UCSD-AML1 (cell line): Measurements from ENCODE around the gene ITGAE.
A peak's percentile ranks its signal among the peaks of the same experiment; 100 is the strongest.

Experiments
- DNase-seq: peaks from one replicate; lab custom pipeline; 2025; ENCODE audit not compliant: unreplicated experiment; lab: John Stamatoyannopoulos, UW

Gene ITGAE

GRCh38 chr17:3762922-3763776 lies 37.8 kb downstream of the ITGAE start:
- DNase-seq = no peak

DNA sequence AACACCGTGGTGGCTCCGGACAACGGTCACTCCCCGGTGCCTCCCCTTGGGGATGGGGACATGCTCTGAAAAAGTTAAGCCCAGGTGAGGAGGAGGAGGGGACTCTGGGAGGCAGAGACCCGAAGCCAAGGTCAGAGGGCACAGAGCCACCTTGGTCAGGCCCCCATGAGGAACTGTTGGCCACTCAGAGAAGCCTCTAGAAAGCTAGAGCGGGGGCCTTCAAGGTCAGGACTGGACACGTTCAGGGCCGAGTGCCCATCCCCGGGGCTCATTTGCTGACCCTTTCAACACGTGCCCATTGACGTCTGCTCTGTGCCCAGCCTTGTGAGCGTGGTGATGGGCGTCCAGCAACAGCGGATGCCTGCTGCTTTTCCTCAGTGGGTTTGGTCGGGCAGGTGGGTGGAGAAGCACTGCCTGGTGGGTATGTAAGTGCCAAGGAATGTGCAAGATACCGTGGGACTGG lies 39.0 kb downstream of the ITGAE start:
- no peak for DNase-seq

- DNase-seq = no peak
Measured at GRCh38 chr17:3761036-3761917, 39.7 kb downstream of the ITGAE start.

DNA sequence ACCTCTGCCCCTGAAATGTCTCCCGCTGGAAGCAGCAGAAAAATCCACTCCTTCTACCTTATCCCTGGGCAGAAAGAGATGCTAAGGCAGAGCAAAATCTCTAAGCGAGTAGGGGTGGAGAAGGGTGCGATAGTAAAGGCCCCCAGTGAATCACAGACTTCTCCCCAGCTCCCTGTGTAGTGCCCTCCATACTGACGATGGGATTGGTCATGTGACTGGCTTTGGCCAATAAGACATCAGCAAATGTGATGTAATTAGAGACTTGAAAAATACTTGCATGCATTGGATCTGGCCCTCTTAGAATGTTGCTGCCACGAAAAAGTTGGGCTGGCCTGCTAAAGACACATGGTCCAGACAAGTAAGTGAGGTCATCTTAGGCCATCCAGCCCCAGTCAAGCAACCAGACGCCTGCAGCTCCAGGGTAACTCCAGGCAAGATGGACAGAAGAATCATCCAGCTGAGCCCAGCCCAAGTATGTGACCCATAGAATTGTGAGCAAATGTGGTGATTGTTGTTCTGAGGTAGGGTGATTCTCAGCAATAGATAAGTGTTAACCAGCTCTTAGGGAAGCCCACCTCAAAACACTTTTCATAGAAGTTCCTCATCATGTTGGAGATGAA lies 41.3 kb downstream of the ITGAE start:
- no peak for DNase-seq

DNA sequence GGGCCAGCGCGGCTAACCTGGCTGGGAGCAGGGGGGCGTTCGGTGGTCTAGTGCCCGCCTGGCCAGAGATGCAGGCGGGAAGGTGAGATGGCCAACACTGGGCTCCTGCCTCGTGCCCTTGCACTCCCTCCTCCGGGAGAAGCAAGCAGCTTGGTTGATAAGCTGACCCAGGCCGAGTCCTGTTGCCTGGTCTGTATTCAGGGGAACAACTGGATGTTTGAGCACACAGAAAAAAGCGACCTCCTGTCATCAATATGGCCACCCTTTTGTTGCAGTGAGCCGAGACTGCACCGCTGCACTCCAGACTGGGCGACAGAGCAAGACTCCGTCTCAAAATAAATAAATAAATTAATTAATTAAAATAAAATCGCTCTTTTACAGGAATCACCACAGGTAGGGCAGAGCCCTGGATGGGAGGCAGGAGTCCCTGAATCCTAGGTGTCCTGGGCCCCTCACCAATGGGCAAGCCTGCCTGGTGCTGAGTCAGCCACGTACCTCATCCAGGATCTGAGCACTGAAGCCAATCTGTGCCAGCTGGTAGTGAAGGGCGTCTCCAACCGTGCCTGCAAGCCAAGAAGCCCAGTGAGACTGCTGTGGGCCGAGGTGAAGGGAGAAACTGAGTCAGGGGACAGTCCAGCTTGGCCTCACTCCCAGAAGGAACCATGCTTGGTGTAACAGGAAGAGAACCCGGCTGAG lies 45.5 kb downstream of the ITGAE start:
- DNase-seq = no peak

DNA sequence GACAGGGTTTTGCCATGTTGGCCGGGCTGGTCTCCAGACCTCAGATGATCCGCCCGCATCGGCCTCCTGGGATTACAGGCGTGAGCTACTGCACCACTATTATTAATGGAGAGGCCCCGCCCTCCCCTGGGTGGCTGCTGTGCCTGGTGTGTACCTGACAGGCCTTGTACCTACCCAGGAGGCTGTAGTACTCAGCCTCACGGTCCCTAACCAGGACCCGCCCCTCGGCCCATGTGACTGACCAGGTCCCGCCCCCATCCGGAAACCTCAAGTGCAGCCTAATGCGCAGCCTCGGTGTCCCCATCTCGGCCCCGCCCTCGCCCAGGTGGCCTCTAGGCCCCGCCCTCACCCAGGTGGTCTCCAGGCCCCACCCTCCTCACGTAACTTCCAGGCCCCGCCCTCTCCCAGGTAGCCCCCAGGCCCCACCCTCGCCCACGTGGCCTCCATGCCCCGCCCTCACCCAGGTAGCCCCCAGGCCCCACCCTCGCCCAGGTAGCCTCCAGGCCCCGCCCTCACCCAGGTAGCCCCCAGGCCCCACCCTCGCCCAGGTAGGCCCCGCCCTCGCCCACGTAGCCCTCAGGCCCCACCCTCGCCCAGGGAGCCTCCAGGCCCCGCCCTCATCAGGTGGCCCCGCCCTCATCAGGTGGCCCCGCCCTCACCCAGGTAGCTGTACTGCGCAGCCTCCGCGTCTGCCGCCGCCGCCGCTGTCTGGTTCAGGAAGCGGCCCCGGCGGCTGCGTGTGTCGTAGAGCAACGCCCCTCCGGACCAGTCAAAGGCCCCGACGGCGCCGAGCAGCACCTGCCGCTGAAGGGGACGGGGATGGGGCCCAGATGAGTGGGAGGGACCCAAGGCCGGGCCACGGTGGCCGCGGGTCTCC lies 46.3 kb downstream of the ITGAE start:
- no peak for DNase-seq

DNA sequence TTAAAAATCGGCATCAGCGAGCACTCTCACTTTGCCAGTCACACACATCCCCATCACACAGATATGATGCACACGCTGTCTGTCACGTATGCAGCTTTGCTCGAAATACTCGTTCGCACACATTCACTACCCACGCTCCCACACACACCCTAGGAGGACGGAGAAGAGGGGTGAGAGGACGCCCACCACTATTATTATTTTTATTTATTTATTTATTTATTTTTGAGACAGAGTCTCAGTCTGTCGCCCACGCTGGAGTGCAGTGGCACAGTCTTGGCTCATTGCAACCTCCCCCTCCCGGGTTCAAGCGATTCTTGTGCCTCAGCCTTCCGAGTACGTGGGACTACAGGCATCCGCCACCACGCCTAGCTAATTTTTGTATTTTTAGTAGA lies 46.9 kb downstream of the ITGAE start:
- no peak for DNase-seq

- no peak for DNase-seq
Measured at GRCh38 chr17:3753624-3754023, 47.4 kb downstream of the ITGAE start.

- no peak for DNase-seq
Measured at GRCh38 chr17:3751836-3752235, 49.2 kb downstream of the ITGAE start.

DNA sequence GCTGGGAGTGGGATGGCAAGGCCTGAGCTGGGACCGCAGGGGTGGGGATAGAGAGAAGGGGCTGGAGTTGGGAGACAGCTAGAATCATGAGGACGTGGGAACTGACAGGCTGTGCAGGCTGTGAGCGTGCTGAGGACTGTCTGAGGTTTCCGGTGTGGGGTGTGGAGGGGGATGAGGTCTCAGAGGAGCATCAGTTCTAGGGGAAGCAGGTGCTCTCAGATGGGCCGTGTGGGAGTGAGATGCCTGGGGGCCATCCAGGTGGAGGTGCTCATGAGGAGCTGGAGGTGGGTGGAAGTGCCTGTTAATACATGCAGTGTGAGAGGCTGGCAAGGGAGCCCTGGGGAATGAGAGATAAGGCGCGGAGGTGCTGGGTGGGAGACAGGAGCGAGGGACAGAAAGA lies 50.1 kb downstream of the ITGAE start:
- no peak for DNase-seq

- no peak for DNase-seq
Measured at GRCh38 chr17:3750296-3750695, 50.7 kb downstream of the ITGAE start.

DNA sequence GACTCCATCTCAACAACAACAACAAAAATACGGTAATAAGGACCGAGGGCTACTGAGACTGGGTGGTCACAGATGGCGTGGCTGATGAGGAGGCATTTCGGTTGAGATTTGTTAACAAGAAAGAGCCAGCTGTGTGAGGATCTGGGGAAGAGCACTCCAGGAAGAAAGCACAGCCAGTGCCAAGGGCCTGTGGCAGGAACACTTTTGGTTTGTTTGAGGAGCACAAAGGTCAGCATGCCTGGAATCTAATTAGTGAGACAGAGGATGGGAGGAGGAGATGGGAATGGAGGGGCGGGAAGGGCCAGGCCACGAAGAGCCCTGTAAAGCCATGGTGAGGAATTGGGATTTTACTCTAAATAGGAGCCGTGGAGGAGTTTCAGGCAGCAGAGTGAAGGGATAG lies 52.4 kb downstream of the ITGAE start:
- DNase-seq = no peak

GRCh38 chr17:3747805-3748204 lies 53.2 kb downstream of the ITGAE start:
- DNase-seq = no peak

GRCh38 chr17:3745071-3745470 lies 55.9 kb downstream of the ITGAE start:
- DNase-seq = no peak

DNA sequence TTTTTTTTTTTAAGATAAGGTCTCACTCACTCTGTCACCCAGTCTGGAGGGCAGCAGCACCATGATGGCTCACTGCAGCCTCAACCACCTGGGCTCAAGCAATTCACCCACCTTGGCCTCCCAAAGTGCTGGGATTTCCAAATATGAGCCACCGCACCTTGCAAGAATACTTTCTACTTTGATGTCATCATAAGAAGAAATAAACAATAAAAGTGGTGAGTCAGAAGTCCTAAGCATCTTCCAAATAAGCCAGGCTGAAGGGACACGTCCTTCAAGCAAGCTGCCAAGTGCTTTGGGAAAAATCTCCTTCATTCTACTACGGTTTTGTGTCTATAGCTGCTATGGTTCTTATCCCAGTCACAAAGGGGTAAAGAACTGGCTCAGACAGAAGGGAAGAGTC lies 57.0 kb downstream of the ITGAE start:
- DNase-seq = no peak

DNA sequence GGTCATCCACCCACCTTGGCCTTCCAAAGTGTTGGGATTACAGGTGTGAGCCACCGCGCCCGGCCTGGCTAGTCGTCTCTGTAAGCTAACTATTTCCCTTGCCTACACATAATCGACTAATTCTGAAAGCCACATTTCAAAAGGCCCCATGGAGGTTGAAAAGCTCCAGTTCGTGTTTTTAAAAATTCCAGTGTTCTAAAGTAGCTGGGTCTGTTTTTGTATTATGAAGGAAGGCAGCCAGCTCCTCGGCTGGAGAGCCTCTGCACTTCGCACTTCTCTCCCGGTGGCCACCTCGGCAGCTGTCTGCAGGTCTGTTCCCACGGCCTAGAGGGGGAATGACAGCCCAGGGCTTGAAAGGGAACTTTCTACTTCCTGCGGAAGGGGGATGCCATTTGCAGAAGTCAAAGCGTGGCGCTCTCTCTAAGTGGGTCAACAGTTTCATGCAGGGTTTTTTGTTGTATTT lies 60.3 kb downstream of the ITGAE start:
- DNase-seq = peak; percentile 68

DNA sequence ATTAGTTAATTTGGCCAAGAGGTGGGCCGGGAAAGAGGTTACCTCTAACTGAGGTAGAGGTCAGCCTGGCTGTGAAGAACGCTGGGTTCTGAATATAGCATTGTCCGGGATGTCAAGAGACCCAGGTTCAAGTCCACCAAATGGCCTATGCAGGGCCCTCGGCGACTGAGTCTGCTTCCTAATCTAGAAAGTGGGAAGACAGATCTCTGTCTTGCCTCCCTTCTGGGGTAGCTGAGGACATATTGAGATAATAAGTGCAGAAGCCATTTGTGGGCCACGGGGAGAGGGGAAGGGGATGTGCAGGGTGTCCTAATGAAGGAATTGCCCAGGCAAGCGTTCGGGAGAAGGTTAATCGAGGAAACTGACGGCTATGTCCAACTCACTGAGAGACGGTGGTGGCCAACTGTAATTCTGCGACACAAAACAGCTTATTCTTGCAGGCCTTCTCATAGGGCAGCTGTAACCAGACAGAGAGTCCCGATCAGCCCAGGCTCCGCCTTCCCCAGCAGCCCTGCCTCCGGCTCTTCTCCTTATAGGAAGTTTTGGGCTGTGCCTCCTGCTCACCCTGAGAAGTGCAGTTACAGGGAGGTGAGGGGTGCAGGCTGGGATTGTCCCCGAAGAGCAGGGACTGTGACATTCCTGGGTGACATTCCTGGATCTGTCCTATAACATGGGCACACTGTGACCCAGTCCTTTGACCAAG lies 61.4 kb downstream of the ITGAE start:
- DNase-seq = no peak

DNA sequence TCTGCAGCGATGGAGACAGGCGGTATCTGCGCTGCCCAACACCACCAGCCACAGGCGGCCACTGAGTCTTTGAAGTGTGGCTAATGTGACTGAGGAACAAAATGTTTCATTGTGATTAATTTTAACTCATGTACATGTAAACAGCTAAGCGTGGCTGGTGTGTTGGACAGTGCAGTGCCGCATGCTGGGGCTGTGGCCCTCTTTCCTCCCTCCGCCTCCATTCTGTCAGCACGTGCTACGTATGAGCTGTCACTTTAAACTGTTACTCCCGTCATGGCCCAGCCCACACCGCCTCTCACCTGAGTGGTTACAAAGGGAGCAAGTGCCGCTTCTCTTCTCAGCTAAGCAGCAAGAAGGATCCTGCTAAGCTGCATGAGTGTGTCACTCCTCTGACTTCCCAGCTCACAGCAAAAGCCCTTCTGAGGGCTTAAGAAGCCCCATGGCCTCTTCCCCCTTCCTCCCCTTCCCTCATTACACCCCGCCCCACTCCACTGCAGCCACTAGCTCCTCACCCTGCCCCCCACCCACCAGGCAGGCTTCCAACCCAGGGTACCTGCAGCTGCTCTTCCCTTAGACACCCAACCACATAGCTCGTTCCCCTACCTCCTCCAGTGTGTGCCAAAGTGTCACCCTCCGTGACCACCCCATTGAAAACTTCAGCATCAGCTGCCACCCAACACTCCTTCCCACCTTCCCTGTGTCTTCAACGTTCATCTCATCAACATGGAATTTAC lies 62.3 kb downstream of the ITGAE start:
- DNase-seq = no peak

GRCh38 chr17:3735515-3735914 lies 65.5 kb downstream of the ITGAE start:
- no peak for DNase-seq
